ENCODE results near the gene SLC22A31.

DNA sequence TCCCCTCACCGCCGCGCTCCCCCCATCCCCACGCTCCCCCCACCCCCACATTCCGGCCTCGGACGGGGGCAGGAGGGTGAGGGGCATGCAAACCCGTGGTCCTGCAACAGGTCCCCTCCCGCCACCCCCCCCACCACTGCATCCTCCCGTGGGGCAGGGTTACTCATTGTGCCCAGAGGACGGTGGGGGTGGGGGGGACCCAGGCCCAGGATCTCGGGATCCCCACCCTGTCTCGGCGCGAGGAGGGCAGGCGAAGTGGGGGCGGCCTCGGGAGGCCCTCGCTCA, 8.5 kb downstream of the SLC22A31 start:
- TF ChIP-seq, protein P1, sequence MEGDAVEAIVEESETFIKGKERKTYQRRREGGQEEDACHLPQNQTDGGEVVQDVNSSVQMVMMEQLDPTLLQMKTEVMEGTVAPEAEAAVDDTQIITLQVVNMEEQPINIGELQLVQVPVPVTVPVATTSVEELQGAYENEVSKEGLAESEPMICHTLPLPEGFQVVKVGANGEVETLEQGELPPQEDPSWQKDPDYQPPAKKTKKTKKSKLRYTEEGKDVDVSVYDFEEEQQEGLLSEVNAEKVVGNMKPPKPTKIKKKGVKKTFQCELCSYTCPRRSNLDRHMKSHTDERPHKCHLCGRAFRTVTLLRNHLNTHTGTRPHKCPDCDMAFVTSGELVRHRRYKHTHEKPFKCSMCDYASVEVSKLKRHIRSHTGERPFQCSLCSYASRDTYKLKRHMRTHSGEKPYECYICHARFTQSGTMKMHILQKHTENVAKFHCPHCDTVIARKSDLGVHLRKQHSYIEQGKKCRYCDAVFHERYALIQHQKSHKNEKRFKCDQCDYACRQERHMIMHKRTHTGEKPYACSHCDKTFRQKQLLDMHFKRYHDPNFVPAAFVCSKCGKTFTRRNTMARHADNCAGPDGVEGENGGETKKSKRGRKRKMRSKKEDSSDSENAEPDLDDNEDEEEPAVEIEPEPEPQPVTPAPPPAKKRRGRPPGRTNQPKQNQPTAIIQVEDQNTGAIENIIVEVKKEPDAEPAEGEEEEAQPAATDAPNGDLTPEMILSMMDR (IDR thresholded peaks at IDR 0.05): no peak
- no peak for TF ChIP-seq POLR2A (IDR thresholded peaks at IDR 0.05)

Measured in lower leg skin (tissue), 3 donors.